ENCODE measurements around the gene CAMK1D.
"Not testable (repeated sequence)": the region's sequence is repeated elsewhere in the genome, so short reads cannot be mapped to it uniquely, and the experiment has no call there.

CAMK1D gene

GRCh38 chr10:12470719-12471118 lies 121.4 kb downstream of the CAMK1D start:
- DNase-seq, result no peak

GRCh38 chr10:12471135-12471534 lies 121.8 kb downstream of the CAMK1D start:
- no peak for DNase-seq

GRCh38 chr10:12473491-12473890 lies 124.1 kb downstream of the CAMK1D start:
- no peak for DNase-seq

GRCh38 chr10:12474727-12475412 lies 125.5 kb downstream of the CAMK1D start:
- DNase-seq, result no peak

- no peak for DNase-seq
Measured at GRCh38 chr10:12476656-12477055, 127.3 kb downstream of the CAMK1D start.

GRCh38 chr10:12479437-12479844 lies 130.1 kb downstream of the CAMK1D start:
- no peak for DNase-seq

GRCh38 chr10:12479924-12480323 lies 130.6 kb downstream of the CAMK1D start:
- no peak for DNase-seq

- no peak for DNase-seq
Measured at GRCh38 chr10:12480440-12480839, 131.1 kb downstream of the CAMK1D start.

GRCh38 chr10:12481924-12482323 lies 132.6 kb downstream of the CAMK1D start:
- DNase-seq, result no peak

- DNase-seq, result peak; percentile 15
Measured at GRCh38 chr10:12482587-12482986, 133.2 kb downstream of the CAMK1D start.

GRCh38 chr10:12484002-12484918 lies 134.9 kb downstream of the CAMK1D start:
- no peak for DNase-seq

GRCh38 chr10:12484941-12485805 lies 135.8 kb downstream of the CAMK1D start:
- DNase-seq, result peak; percentile 3

- DNase-seq, result no peak
Measured at GRCh38 chr10:12487366-12487765, 138.0 kb downstream of the CAMK1D start.

GRCh38 chr10:12488626-12489025 lies 139.3 kb downstream of the CAMK1D start:
- DNase-seq, result no peak

- DNase-seq, result no peak
Measured at GRCh38 chr10:12489357-12489756, 140.0 kb downstream of the CAMK1D start.

- DNase-seq, result no peak
Measured at GRCh38 chr10:12489806-12490205, 140.5 kb downstream of the CAMK1D start.

GRCh38 chr10:12490963-12491362 lies 141.6 kb downstream of the CAMK1D start:
- DNase-seq, result no peak

- no peak for DNase-seq
Measured at GRCh38 chr10:12491491-12491890, 142.1 kb downstream of the CAMK1D start.

- no peak for DNase-seq
Measured at GRCh38 chr10:12492016-12492415, 142.7 kb downstream of the CAMK1D start.

GRCh38 chr10:12497046-12497445 lies 147.7 kb downstream of the CAMK1D start:
- not testable (repeated sequence) for DNase-seq

GRCh38 chr10:12499076-12499986 lies 150.0 kb downstream of the CAMK1D start:
- DNase-seq, result no peak
